Upper lobe of right lung (tissue), 1 donor: ENCODE data around the gene THRAP3. TPM values are rescaled to one million over a fixed set of nuclear protein-coding genes. Genes with fewer than 3 reads are reported as not detected.

ENCODE experiments used
- ATAC-seq: fragments of 200-7000 bp; cut with Tn5 transposase; one replicate; pipeline ENCODE4 v1.9.1; 2020; ENCODE audit warnings: mild to moderate bottlenecking, moderate library complexity
- DNase-seq: peaks from one replicate; pipeline ENCODE4 v3.0.0-alpha.2; 2020
- H3K27ac ChIP-seq: fragments of 200-600 bp; one replicate; pipeline ENCODE4 v1.8.0; 2022
- H3K27me3 ChIP-seq: fragments of 200-600 bp; one replicate; pipeline ENCODE4 v1.8.0; 2022; ENCODE audit warnings: mild to moderate bottlenecking
- H3K36me3 ChIP-seq: fragments of 200-600 bp; one replicate; pipeline ENCODE4 v1.8.0; 2022
- H3K4me1 ChIP-seq: fragments of 200-600 bp; one replicate; pipeline ENCODE4 v1.8.0; 2022
- H3K4me3 ChIP-seq: fragments of 200-600 bp; one replicate; pipeline ENCODE4 v1.8.0; 2022; ENCODE audit warnings: mild to moderate bottlenecking
- H3K9me3 ChIP-seq: fragments of 200-600 bp; one replicate; pipeline ENCODE4 v1.8.0; 2022
- intact Hi-C: fragments of 100-400 bp; cut with DNase I; formaldehyde crosslinking; loops from one replicate; pipeline ENCODE4 v1.11.0; 2022
- total RNA-seq: library from RNA; stranded (reverse); fragmentation: NEBNext Ultra II Directional; extraction: Animal tissue kit (Norgen Biotek cat#: 25700); gene quantifications from one replicate; pipeline ENCODE4 v1.2.1, GENCODE V29; 2021
- TF ChIP-seq, protein P1 (sequence below): fragments of 200-600 bp; IDR thresholded peaks from one replicate; pipeline ENCODE4 v1.8.0; 2022; ENCODE audit warnings: antibody characterized with exemption
- donor health status: DM: no; HTN: yes; CAD: no; lungs with severe emphysema.

THRAP3 gene
- total RNA-seq, 1 donor from 2014 or later: 88.6 TPM

DNA sequence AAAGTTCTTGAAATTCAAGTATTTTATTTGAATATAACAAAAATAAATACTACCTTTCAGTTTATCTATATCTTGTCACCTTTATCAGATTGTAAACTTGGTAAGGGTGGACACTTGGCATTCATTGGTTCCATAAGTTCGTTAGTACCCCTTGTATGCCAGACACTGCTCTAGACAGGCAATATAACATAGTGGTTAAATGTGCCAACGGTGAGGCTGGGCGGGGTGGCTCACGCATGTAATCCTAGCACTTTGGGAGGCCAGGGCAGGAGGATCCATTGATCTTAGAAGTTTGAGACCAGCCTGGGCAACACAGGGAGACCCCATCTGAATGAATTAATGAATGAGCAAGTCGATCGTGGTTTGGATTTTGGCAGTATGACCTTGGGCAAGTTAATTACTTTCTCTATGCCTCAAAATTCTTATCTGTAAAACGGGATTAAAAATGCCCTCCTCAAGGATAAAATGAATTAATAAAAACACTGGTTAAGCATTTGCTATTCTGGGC is 55.6 kb downstream of the THRAP3 start:
- ATAC-seq (no peak), DNase-seq (no peak)
- no peak overlapping the region for H3K4me3 ChIP-seq
- H3K27me3 ChIP-seq: no peaks in the 10 kb centered on the region
- H3K4me1 ChIP-seq: peaks cover 8% of the 10 kb centered on the region
- H3K9me3 ChIP-seq: no peaks in the 10 kb centered on the region
- intact Hi-C loops: no loop called here
- no peak overlapping the region for H3K27ac ChIP-seq
- H3K36me3 ChIP-seq: peaks cover 25% of the 10 kb centered on the region
- TF ChIP-seq, protein P1, sequence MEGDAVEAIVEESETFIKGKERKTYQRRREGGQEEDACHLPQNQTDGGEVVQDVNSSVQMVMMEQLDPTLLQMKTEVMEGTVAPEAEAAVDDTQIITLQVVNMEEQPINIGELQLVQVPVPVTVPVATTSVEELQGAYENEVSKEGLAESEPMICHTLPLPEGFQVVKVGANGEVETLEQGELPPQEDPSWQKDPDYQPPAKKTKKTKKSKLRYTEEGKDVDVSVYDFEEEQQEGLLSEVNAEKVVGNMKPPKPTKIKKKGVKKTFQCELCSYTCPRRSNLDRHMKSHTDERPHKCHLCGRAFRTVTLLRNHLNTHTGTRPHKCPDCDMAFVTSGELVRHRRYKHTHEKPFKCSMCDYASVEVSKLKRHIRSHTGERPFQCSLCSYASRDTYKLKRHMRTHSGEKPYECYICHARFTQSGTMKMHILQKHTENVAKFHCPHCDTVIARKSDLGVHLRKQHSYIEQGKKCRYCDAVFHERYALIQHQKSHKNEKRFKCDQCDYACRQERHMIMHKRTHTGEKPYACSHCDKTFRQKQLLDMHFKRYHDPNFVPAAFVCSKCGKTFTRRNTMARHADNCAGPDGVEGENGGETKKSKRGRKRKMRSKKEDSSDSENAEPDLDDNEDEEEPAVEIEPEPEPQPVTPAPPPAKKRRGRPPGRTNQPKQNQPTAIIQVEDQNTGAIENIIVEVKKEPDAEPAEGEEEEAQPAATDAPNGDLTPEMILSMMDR: no peak

DNA sequence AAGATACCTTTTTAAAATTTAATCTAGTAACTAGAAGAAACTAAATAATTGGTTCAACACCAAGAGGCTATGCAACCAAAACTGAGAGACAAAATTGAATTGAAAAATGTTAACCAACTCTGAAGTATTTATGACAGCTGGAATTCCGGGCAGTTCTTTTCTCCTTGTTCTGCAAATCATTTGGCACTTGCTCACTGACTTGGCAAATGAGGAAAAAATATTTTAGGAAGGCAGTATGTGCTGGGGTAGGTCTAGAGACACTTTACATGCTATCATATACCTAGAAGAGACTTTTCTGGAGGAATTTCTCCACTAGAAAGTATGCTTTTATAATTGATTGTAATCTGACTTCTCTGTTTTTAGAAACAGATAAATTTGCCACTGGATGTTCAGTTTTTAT is 59.8 kb downstream of the THRAP3 start:
- no peak overlapping the region for H3K27ac ChIP-seq
- peaks cover 58% of the 10 kb centered on the region for H3K36me3 ChIP-seq
- H3K4me1 ChIP-seq: peaks cover 8% of the 10 kb centered on the region
- H3K27me3 ChIP-seq: no peaks in the 10 kb centered on the region
- intact Hi-C loops: no loop called here
- no peak overlapping the region for H3K4me3 ChIP-seq
- TF ChIP-seq, protein P1: no peak
- H3K9me3 ChIP-seq: no peaks in the 10 kb centered on the region
- ATAC-seq: no peak
- DNase-seq: no peak

DNA sequence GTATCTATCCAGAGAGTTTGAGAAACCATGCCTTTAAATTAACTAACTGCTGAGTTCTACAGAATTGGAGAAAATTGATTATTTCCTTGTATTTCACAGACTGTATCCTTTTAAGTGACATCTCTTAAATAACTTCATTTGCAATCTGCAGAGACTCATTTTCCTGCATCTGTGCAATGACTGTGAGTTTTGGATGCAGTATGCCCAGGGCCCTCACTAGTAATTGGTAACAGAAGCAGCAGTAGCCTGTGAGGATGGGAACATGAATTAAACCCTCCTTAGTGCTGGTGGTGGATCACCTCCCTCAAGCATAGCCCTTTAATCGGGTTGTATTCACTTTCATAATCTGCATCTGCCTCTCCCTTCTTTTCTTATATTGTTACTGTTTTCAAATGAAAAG is 60.3 kb downstream of the THRAP3 start:
- no peak overlapping the region for H3K27ac ChIP-seq
- ATAC-seq: no peak
- no peak for DNase-seq
- peaks cover 63% of the 10 kb centered on the region for H3K36me3 ChIP-seq
- intact Hi-C loops: no loop called here
- peaks cover 4% of the 10 kb centered on the region for H3K4me1 ChIP-seq
- TF ChIP-seq, protein P1: no peak
- no peak overlapping the region for H3K4me3 ChIP-seq
- no peaks in the 10 kb centered on the region for H3K9me3 ChIP-seq
- no peaks in the 10 kb centered on the region for H3K27me3 ChIP-seq

DNA sequence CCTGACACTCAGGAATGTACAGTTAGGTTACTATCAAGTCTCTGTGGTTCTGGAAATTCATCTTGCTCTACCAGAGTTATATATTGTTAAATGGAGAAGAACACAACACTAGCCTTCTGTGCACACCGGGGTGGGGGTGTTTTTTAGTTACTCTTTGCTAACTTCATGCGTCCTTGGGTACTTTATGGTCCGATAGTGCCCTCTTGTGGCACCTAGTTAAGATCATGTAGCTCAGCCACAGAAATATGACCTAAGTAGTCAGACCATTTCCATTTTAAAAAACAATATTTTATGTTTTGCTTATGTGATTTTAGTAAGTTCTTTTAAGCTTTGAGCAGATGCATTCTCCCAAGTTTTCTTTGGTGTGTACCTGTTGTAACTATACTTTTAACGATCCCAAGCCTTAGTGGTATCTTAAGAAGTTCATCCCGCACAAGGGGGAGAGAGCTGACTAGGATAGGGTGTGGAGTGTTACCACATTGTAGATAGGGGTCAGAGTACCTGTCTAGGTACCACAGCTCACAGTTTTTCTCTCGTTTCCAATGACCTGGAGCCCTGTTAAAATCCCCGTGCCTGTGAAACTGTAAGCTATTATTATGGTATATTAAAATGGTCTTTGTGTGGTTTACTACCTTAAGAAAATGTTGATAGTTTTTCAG is 61.3 kb downstream of the THRAP3 start:
- no peak overlapping the region for H3K27ac ChIP-seq
- intact Hi-C loops: no loop called here
- H3K9me3 ChIP-seq: no peaks in the 10 kb centered on the region
- H3K27me3 ChIP-seq: no peaks in the 10 kb centered on the region
- peaks cover 73% of the 10 kb centered on the region for H3K36me3 ChIP-seq
- TF ChIP-seq, protein P1: peak; percentile 78
- DNase-seq (no peak), ATAC-seq (peak; percentile 95)
- H3K4me1 ChIP-seq: peaks cover 5% of the 10 kb centered on the region
- H3K4me3 ChIP-seq: no peak overlapping the region

DNA sequence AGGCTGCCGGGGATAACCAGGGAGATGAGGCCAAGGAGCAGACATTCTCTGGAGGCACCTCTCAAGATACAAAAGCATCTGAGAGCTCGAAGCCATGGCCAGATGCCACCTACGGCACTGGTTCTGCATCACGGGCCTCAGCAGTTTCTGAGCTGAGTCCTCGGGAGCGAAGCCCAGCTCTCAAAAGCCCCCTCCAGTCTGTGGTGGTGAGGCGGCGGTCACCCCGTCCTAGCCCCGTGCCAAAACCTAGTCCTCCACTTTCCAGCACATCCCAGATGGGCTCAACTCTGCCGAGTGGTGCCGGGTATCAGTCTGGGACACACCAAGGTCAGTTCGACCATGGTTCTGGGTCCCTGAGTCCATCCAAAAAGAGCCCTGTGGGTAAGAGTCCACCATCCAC is 62.6 kb downstream of the THRAP3 start:
- no peak for DNase-seq
- no peaks in the 10 kb centered on the region for H3K27me3 ChIP-seq
- peaks cover 86% of the 10 kb centered on the region for H3K36me3 ChIP-seq
- TF ChIP-seq, protein P1: no peak
- no peaks in the 10 kb centered on the region for H3K9me3 ChIP-seq
- intact Hi-C loops: no loop called here
- ATAC-seq: no peak
- H3K4me1 ChIP-seq: peaks cover 9% of the 10 kb centered on the region
- H3K4me3 ChIP-seq: no peak overlapping the region
- no peak overlapping the region for H3K27ac ChIP-seq
